ENCODE data around the gene GUCY2C.
"Not testable (repeated sequence)": the region's sequence is repeated elsewhere in the genome, so short reads cannot be mapped to it uniquely, and the experiment has no call there.

GUCY2C gene

DNA sequence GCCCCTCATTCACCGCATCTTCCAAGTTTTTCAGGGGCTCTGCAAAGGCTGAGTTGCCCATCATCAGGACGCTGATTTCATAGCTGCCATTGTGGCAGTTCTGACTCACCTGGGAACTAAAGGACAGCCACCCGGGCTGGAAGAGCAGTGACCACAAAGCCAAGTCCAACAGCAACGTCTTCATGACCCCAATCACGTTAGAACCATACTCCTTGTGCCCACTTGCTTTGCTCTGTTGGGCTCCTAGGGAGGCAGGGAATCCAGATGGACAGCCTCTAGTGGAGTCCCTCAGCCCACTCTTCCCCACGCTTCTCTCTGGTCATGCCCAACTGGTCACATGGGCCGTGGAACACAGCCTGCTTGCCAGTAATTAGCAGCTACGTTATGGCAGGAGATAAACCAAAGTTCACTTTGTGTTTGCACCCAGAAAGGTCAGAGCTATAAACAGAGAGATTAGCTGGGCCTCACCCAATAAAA, at the start of gene GUCY2C:
GUCY2C (minus strand) TSS at position 335 of the 477 bp plus-strand sequence; CDS start at position 184, 151 bp downstream.
- DNase-seq: no peak

DNA sequence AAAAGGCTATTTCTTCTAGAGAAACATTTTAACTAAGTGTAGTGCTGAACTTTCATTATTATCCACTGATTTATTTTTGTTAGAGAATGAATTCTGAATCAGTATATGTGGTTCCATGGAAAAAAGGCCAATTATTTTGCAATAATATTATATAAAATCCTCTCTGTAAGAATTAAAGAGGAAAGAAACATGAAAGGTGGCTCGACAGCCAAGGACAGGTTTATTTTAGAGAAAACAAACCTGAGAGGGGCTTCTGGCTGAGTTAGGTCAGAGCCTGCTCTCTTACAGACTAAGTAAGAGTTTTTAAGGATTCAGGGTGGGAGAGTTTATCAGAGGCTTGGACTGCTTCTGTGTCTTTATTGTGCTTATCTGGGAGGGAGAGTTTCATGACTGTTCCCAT, 46.7 kb upstream of the GUCY2C start:
- DNase-seq: no peak

DNA sequence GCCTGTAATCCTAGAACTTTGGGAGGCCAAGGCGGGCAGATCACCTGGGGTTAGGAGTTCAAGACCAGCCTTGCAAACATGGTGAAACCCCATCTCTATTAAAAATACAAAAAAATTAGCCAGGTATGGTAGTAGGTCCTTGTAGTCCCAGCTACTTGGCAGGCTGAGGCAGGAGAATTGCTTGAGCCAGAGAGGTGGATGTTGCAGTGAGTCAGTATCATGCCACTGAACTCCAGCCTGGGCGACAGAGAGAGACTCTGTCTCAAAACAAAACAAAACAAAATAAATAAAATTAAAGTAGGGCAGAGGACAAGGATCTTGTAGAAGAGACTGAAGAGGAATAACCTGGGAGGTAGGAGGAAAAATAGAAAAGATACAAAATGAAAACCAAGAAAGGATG, 45.5 kb upstream of the GUCY2C start:
- DNase-seq: no peak

DNA sequence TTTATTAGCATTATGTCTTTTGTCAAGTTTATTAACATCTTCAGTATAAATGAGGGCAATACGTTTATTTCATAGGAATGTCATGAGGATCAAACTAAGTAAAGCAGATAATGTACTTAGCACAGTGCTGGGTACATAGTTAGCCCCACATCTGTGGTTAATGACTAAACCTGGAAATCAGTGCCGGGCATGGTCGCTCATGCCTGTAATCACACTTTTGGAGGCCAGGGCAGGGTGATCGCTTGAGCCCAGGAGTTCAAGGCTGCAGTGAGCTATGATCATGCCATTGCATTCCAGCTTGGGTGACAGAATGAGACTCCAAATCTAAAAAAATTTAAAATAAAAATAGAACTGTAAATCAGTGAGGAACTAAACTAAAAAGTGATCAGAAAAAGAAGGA, 44.8 kb upstream of the GUCY2C start:
- no peak for DNase-seq

GRCh38 chr12:14736441-14736840, 40.0 kb upstream of the GUCY2C start:
- not testable (repeated sequence) for DNase-seq

DNA sequence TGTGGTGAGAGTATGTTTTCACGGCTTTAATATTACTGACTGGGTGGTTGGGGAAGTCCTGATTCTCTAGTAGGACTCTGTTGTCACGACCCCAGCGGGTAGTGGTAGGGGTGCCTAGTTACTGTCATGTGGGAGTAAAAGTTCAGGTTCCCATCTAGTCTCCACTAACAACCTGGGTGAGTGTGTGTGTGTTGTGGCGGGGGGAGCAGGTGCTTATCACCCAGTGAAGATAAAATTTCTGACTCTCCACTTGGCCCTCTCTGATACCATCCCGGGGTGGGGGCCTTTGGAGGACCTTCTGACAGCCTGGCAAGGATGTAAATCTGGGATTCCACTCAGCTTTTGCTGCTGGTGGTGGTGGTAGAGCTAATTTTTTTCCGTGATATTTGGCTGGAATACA, 35.4 kb upstream of the GUCY2C start:
- DNase-seq: no peak

DNA sequence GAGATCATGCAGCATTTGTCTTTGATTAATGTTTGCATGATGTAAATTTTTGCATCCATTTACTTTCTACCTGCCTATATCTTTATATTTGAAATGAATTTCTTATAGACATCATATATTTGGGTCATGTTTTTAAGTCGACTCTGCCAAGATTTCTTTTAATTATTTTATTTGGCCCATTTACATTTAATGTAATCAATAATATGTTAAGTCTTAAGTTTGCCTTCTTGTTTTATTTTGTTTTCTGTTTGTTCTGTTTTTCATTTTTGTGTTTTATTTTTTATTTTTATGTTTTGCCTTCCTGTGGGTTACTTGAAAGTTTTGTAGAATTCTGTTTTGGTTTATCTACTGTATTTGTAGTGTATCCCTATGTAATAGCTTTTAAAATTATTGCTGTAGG, 33.2 kb upstream of the GUCY2C start:
- DNase-seq: no peak

DNA sequence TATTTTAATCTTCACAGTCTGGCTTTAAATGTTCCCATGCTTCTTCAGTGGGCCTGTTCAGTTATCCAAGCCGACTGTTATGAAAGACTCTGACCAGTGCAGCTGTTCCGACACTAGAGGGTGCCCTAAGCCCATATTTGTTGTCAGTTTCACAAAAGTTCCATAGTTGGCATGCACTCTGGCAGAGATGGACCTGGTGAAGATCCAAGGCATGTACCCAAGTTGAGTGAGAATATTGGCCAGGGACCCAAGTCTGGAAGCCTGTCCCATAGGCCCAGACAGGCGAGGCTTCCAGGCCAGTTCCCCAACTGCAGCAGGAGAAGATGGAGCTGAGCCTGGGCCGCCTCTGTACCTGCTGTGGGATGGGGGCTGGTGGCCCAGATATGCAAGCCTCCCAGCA, 27.4 kb upstream of the GUCY2C start:
- peak in 5 of 14 donors; percentile 2 to 18 (median 4) for DNase-seq

DNA sequence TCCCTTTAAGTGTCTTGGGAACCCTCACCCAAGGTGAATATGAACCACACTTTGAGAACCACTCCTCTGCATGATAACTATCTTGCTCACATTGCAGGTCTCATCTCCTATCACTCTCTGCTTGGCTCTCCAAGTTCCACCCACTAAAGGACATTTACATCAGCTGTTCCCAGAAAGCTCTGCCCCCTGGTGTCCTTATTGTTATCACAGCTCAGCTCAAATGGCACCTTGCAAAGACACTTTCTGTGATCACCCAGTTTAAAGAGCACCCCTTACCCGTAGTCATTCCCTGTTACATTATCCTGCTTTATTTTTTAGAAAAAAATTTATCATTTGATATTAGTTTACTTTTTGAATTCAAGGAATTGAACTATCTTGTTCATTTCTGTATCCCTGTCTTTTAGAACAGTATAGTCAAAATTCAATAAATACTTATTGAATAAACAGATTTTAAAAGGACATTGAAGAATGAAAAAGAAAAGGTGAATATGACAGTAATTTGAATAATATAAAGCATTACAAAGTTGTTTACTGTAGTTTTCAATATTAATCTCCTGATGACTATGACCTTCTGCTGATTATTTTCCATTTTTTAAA, 20.5 kb upstream of the GUCY2C start:
- DNase-seq: peak in 3 of 14 donors; percentile 0 to 2 (median 1)

- DNase-seq: no peak
Measured at GRCh38 chr12:14714437-14714836, 18.0 kb upstream of the GUCY2C start.

- DNase-seq: no peak
Measured at GRCh38 chr12:14710632-14711320, 14.4 kb upstream of the GUCY2C start.

- no peak for DNase-seq
Measured at GRCh38 chr12:14701809-14702568, 5.6 kb upstream of the GUCY2C start.

DNA sequence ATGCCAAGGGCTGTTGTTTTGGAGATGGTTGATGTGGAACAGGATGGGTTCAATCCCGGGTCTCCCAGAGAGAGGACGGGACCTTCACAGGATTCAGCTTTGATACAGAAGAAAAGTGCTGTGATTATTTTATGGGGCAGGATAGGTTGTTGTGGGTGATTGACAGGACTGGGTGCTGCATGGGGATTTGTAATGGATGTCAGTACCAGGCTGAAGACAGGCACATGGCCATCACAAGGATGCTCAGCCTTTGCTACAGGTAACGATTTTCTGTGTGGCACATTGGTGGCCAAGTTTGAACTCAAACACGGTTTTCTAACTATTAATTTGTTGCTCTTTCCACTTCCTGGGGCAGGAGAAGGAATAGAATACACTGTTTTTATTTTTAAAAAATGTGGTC, 4.5 kb upstream of the GUCY2C start:
- DNase-seq: no peak

DNA sequence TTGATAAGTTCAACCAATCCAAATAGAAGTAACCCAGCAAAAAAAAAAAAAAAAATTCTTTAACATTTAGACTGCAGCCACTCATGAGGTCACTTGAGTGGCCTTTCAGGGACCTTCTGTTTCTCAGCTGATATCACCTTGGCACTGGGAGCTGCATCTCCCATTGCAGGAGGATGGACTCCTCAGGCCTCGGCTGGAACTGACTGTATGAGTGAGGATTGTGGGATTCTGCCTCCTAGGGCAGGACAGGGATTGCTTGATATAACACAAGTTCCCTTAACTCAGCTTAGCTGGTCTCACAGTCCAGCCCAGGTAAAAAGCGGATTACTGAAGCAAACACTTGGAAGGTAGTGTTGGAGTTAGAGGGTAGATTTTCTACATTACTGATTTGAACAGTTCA, 3.5 kb upstream of the GUCY2C start:
- DNase-seq: no peak

GRCh38 chr12:14698555-14698954, 2.2 kb upstream of the GUCY2C start:
- no peak for DNase-seq

DNA sequence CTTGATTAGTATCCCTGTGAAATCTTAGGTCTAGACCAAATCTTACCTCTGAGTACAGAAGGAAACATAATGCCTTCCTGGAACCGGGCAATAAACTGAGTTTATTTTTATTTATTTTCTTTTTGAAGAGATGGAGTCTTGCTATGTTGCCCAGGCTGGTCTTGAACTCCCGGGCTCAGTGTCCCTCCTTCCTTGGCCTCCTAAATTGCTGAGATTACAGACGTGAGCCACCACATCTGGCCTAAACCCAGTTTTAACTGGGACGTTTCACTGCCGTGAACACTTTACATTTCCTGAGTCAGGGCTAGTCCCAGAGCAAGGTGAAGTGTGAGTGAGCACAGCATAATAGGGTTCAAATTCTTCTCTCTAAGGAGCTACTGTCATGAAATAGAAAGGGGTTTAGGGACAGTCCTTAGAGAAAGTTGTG, 671 bp downstream of the GUCY2C start:
- DNase-seq: no peak

DNA sequence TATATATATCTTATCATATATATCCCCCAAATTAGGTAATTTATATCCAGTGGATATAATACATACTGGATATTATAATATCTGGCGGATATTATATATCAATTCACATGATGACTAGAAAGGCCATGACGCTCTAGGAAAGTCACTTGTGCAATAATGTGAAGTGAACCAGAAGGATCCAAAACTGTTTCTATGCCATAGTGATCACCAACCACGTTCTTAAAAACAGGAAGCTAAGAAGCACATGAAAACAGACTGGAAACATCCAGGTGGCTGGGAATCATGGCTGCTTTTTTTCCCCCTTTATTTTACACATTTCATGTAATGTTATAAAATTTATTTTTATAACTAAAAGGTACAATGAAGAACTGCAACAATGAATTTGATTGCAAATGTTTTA, 1.4 kb downstream of the GUCY2C start:
- DNase-seq: no peak

DNA sequence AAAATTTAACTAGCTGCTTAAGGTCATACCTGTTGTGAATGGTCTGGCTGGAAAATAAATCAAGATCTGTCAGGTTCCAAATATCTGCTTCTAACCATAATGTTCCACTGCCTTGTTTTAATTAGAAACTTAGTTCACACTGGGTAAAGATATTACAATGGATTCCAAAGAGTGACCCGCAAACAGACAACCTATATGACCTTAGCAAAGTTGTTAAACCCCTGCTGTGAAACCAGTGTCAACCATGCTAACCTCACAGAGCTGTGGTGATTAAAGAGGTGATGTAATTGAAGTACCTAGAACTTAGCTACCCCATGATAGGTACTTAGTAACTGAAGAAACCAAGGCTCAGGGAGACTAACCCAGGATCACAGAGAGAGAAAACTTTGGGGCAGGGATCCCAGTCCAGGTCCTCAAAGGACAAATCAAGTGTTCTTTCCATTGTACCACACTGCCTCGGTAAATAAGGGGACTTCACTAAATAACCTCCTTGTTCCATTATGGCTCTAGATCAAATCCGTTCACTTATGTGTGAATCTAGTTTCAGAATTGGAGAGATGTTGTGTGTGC, 2.2 kb downstream of the GUCY2C start:
- no peak for DNase-seq

DNA sequence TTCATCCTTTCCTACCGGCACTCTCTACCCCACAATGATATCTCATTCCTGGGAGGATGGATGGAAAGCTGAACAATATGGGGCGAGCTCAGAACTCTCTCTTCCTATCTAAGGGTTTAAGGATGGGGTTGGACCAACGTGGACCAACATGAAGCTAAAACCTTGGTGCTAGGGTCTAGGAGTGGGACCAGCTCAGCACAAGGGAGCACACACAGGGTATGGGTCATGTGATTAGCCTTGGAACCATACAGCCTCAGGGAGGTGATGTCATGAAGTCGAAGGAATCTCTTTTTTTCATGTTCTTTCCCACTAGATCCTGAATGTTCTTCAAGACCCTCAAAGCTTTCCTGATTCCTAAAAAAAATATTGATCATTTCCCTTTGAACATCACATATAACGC, 3.3 kb downstream of the GUCY2C start:
- no peak for DNase-seq

- DNase-seq: peak in 9 of 14 donors; percentile 0 to 46 (median 5)
Measured at GRCh38 chr12:14691560-14691959, 4.8 kb downstream of the GUCY2C start.

DNA sequence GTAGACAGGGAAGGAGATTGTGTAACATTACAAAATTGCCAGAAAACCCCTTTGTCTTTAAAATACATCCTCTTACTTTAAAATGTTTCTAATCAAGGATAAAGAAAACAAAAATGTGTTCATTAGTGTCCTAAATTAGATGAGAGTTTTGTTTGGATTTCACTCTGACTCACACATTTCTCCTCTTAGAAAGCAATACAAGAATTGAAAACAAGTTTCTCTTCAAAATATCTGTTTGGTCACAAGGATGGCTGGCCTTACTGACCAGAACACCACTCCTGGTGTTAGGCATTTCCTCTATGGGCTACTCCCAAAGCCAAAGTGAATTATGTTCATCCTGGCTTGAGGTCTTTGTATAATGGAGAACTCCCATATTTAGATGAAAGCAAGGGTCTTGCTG, 6.4 kb downstream of the GUCY2C start:
- DNase-seq: no peak

DNA sequence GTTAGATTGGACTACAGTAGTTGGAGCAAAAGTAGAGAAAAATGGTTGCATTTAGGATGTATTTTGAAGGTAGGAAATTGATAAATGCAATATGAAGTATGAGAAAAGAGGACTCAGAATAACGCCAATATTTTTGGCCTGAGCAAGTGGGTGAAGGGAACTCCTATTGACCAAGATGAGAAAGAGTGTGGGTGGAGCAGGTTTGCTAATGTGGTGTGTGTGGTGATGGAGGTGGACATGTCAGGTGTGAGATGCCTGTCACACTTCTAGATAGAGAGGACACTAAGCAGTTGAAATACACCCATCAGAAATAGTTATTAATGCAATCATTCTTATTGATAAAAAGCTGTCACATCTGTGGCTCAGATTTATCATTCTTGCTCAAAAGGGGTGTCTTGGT, 7.3 kb downstream of the GUCY2C start:
- DNase-seq: no peak

- DNase-seq: not testable (repeated sequence)
Measured at GRCh38 chr12:14682231-14682630, 14.2 kb downstream of the GUCY2C start.

All from C1 segment of cervical spinal cord (tissue), 14 donors.